ENCODE measurements around the gene NGFR. TPM values are rescaled to one million over a fixed set of nuclear protein-coding genes. Genes with fewer than 3 reads are reported as not detected.

NGFR gene
- total and polyA plus RNA-seq, 9 of the 15 experiments (the other 6 are each of a cell fraction or from before 2014, with no cell fraction given), result 0.07 to 0.23 (median 0.13) TPM; not detected in 4

GRCh38 chr17:49486012-49486641 lies 9.0 kb upstream of the NGFR start:
- 0% methylated on average over 11 of the region's 13 CpGs for WGBS (ENCODE audit: insufficient coverage, low coverage, missing lambda C conversion rate)
- Histone ChIP-seq H3K9me1 (ENCODE audit: control insufficient read depth, insufficient read depth, low read length) (no peaks in the 10 kb centered on the region), H3K36me3 (ENCODE audit: control insufficient read depth, insufficient read depth, low read length) (no peaks in the 10 kb centered on the region), H3K4me1 (replicated peaks in 1 of 2; ENCODE audit: control insufficient read depth in 2 of 2, insufficient read depth in 2 of 2, low read length in 2 of 2) (peaks cover 7 to 8% of the 10 kb centered on the region in 2 experiments; a peak in 3 of 5 replicates), H4K20me1 (replicated peaks; ENCODE audit: control insufficient read depth, insufficient read depth, low read length) (peaks cover 6% of the 10 kb centered on the region), H2AFZ (ENCODE audit: low read depth, low read length) (no peak overlapping the region), H3K9me3 (replicated peaks; ENCODE audit: control insufficient read depth, insufficient read depth, low read depth, low read length) (no peaks in the 10 kb centered on the region), H3K4me3 (no peak overlapping the region), H3K4me2 (ENCODE audit: insufficient read depth, low read length) (no peak overlapping the region), H3K27me3 (ENCODE audit: control insufficient read depth in 2 of 2, insufficient read depth in 2 of 2, low read length in 2 of 2) (peaks cover 33 to 90% of the 10 kb centered on the region in 2 experiments), H3K27ac (ENCODE audit: extremely low read depth, low read depth, low read length) (no peak overlapping the region), H3K79me2 (ENCODE audit: control insufficient read depth, insufficient read depth, low read length) (no peaks in the 10 kb centered on the region), H3K9ac (ENCODE audit: insufficient read depth in 1 of 2, low read depth in 2 of 2, low read length in 2 of 2) (no peak overlapping the region)
- no TSS peak for BruUV-seq (replicated peaks)
- ChIA-PET POLR2A (no interaction called here), CTCF (ENCODE audit: low intra/inter-chr PET ratio) (no interaction called here)
- no peak; the same call in 1 of the 3 replicates for ATAC-seq
- intact Hi-C loops (cut with micrococcal nuclease), result no loop called here
- no peak for DNase-seq (ENCODE audit: extremely low read depth in 1 of 4, low spot score in 3 of 4)
- in situ Hi-C loops (cut with MboI), result no loop called here
- TF ChIP-seq MYNN (IDR thresholded peaks at IDR 0.05) (no peak), MYNN (CRISPR knock-in tag; IDR thresholded peaks at IDR 0.05) (no peak), GABPA (tag; conservative IDR thresholded peaks at IDR 0.05; ENCODE audit: low read depth) (peak; percentile 40), CTBP1 (IDR thresholded peaks at IDR 0.05; ENCODE audit: borderline replicate concordance) (peak; percentile 13; the same call in 1 of the 2 replicates)
- no peak for FAIRE-seq

DNA sequence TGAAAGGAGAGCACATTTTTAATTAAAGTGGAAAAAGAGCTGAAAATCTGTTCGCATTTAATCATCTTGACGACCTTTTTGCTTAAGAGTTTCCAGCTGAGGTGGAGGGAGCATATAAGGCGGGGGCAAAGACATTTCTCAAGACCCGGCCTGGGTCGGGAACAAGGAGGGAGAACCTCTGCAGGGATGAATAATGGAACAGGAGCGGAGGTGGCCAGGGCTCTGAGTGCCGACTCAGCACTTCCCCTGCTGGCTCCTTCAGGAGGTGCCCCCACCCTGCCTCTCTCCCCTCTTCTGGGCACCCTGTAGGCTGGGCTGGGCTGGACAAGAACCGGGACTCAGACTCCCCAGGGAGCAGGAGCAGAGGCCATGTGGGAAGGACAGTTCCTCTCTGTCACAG lies 7.9 kb upstream of the NGFR start:
- FAIRE-seq, result no peak
- H2AFZ ChIP-seq (ENCODE audit: low read depth, low read length), result no peak overlapping the region
- ATAC-seq, result peak; percentile 36; the same call in 1 of the 3 replicates
- in situ Hi-C loops (cut with MboI), result no loop called here
- 4% methylated on average over 7 of the region's 8 CpGs for WGBS (ENCODE audit: insufficient coverage, low coverage, missing lambda C conversion rate)
- peaks cover 33 to 89% of the 10 kb centered on the region in 2 experiments for H3K27me3 ChIP-seq (ENCODE audit: control insufficient read depth in 2 of 2, insufficient read depth in 2 of 2, low read length in 2 of 2)
- H4K20me1 ChIP-seq (replicated peaks; ENCODE audit: control insufficient read depth, insufficient read depth, low read length), result peaks cover 9% of the 10 kb centered on the region
- ChIA-PET CTCF (ENCODE audit: low intra/inter-chr PET ratio) (no interaction called here), POLR2A (no interaction called here)
- H3K79me2 ChIP-seq (ENCODE audit: control insufficient read depth, insufficient read depth, low read length), result no peaks in the 10 kb centered on the region
- no peak overlapping the region; a peak in 1 of 4 replicates for H3K9ac ChIP-seq (ENCODE audit: insufficient read depth in 1 of 2, low read depth in 2 of 2, low read length in 2 of 2)
- H3K9me3 ChIP-seq (replicated peaks; ENCODE audit: control insufficient read depth, insufficient read depth, low read depth, low read length), result no peaks in the 10 kb centered on the region
- intact Hi-C loops (cut with micrococcal nuclease), result no loop called here
- no peaks in the 10 kb centered on the region for H3K36me3 ChIP-seq (ENCODE audit: control insufficient read depth, insufficient read depth, low read length)
- H3K4me1 ChIP-seq (replicated peaks in 1 of 2; ENCODE audit: control insufficient read depth in 2 of 2, insufficient read depth in 2 of 2, low read length in 2 of 2), result peaks cover 5 to 7% of the 10 kb centered on the region in 2 experiments; a peak in 3 of 5 replicates
- H3K27ac ChIP-seq (ENCODE audit: extremely low read depth, low read depth, low read length), result no peak overlapping the region
- BruUV-seq (replicated peaks), result no TSS peak
- H3K9me1 ChIP-seq (ENCODE audit: control insufficient read depth, insufficient read depth, low read length), result no peaks in the 10 kb centered on the region
- DNase-seq (ENCODE audit: extremely low read depth in 1 of 4, low spot score in 3 of 4), result no peak
- H3K4me2 ChIP-seq (ENCODE audit: insufficient read depth, low read length), result no peak overlapping the region
- no peak overlapping the region for H3K4me3 ChIP-seq
- TF ChIP-seq PURB (CRISPR knock-in tag; IDR thresholded peaks at IDR 0.05; ENCODE audit: low read depth) (no peak), BRCA1 (IDR thresholded peaks at IDR 0.05) (no peak), BRCA1 (CRISPR knock-in tag; IDR thresholded peaks at IDR 0.05) (no peak), TRIM28 (IDR thresholded peaks at IDR 0.05) (no peak), RBM22 (IDR thresholded peaks at IDR 0.05; ENCODE audit: low read depth, low read length, poor library complexity, severe bottlenecking) (no peak), GATAD2B (IDR thresholded peaks at IDR 0.05; ENCODE audit: borderline replicate concordance) (no peak), ZNF316 (IDR thresholded peaks at IDR 0.05) (peak; percentile 81), HDAC8 (tag; IDR thresholded peaks at IDR 0.05) (no peak), GTF2A2 (tag; IDR thresholded peaks at IDR 0.05) (no peak), ZNF324 (CRISPR knock-in tag; IDR thresholded peaks at IDR 0.05) (no peak), RB1 (IDR thresholded peaks at IDR 0.05; ENCODE audit: low read depth) (no peak), STAT5A (IDR thresholded peaks at IDR 0.05; ENCODE audit: borderline replicate concordance, low read length) (no peak), HNRNPLL (IDR thresholded peaks at IDR 0.05; ENCODE audit: low read depth, low read length, poor library complexity, severe bottlenecking) (no peak)
- TF ChIP-seq, protein P1, sequence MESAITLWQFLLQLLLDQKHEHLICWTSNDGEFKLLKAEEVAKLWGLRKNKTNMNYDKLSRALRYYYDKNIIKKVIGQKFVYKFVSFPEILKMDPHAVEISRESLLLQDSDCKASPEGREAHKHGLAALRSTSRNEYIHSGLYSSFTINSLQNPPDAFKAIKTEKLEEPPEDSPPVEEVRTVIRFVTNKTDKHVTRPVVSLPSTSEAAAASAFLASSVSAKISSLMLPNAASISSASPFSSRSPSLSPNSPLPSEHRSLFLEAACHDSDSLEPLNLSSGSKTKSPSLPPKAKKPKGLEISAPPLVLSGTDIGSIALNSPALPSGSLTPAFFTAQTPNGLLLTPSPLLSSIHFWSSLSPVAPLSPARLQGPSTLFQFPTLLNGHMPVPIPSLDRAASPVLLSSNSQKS (CRISPR knock-in tag; IDR thresholded peaks at IDR 0.05), result no peak
- TF ChIP-seq, protein P2, sequence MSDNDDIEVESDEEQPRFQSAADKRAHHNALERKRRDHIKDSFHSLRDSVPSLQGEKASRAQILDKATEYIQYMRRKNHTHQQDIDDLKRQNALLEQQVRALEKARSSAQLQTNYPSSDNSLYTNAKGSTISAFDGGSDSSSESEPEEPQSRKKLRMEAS (CRISPR knock-in tag; IDR thresholded peaks at IDR 0.05), result no peak
